GM12874 (cell line): ENCODE data around the gene FANCI.

Source experiments
- CTCF ChIP-seq: IDR thresholded peaks from 2 replicates; pipeline ENCODE4 v1.5.1; 2011; ENCODE audit warnings: low read depth, mild to moderate bottlenecking, control low read depth, low read length, moderate library complexity; ENCODE audit not compliant: insufficient read depth

FANCI gene

DNA sequence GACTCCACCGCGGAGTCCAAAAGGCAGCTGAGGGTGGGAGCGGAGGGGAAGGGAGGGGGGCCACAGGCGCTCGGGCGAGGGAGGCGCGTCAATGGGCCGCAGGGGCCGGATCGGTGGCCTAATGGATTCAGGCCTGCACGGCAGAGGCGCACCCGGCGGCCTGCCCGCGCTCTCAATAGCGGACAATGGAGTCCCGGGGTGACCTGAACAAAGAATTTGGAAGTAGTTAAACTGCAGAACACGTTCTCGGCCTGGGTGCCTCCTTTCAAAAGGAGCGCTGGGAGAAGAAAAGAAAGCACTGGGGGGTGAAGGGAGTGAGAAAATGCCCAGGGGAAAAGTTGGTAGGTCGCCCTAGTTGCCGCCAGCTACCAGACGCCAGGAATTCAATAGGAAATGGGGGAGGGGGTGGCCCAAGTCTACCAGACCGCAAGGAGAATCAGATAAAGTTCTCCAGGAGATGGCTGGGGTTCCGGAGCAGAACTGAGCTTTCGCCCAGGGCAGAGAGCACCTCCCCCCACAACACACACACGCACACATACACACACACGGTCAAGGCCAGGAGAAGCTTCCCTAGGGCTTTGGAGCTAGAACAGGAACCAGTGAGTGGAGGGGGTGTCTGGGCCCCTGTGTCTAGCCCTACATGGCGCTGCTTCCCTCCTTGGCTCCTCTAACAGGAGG lies 116.7 kb downstream of the FANCI start:
- no peak for TF ChIP-seq CTCF

DNA sequence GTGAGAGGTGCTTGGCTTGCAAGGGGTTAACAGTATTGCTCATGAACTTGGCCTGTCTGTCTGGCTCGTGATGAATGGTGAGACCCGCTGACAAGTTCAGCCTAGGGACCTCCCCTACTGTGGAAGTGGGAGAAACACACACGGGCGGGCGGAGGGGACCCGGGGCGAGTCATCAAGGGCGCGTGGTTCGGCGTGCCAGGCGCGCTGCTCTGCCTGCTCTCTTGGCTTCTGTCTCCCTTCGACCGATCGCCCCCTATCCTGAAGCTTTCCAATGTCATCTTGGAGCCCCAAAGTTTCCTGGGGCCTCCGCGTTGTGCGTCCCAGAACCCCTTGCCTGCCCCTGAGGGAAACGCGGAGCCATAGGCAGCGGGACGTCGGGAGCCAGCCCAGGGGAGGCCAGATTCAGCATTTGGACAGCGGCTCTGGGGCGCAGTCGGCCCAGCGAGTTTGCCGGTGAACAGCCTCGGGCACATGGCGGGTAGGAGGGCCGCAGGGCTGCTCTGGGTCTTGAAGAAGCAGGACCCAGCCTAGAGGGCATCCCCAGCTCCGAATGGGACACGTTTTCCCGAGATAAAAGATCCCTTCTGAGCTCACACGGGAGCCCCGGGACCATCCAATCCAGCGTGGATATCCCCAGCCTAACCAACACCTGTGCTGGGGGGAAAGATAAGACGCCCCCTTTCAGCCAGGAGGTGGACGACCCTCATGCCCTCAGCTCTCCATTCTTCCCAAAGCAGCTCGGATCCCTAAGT lies 117.8 kb downstream of the FANCI start:
- no peak for TF ChIP-seq CTCF

DNA sequence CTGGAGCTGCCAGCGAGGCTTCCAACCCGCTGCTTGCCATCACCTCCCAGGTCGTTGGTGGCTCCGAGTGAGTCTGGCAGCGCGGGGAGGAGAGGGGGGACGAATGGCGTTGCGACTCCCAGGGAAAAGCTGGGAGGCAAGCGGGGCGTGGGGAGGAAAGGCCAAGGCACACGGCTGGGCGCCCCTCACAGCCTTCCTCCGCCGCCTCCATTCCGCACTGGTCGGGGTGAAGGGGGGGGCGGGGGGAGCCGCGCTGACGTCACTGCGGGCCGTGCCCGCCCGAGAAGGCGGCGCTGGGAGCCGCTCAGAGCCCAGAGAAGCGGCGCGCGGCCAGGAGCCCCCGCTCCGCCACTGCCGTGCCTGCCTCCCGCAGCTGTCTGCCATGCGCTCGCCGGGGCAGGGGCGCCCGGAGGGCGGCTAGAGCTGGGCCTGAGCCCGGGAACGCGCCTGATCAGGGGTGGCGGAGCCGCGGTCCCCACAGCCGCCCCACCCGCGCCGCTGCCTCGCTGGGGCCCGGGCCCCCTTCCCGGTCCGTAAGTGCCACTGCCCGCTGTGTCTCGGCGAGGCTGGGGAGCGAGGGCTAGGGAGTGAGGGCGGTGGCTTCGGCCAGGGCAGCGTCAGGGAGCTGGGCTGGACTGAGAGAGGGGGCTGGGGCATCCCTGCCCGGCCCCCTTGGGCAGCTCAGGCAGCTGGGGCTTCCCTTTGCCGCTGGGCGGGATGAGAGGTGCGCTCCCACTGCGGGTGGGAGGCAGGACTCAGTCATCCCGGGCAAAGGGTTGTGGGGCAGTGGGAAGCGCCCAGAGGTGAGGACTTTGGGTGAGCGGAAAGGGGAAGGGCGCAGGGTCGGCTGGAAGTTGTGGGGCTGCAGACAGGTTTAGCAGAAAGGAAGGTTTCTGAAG lies 118.7 kb downstream of the FANCI start:
- no peak for TF ChIP-seq CTCF

- TF ChIP-seq CTCF: no peak
Measured at GRCh38 chr15:89363133-89363532, 119.4 kb downstream of the FANCI start.

- TF ChIP-seq CTCF: no peak
Measured at GRCh38 chr15:89363770-89364169, 120.0 kb downstream of the FANCI start.

GRCh38 chr15:89364341-89364740 lies 120.6 kb downstream of the FANCI start:
- TF ChIP-seq CTCF: no peak
